ACHN (cell line): ENCODE measurements around the gene RARRES1.

Experiments
- DNase-seq: peaks from one replicate; pipeline ENCODE4 v3.0.0-alpha.2; 2015
- in situ Hi-C: cut with HindIII; loops from 2 replicates; pipeline ENCODE4 v1.10.0; 2017; ENCODE audit warnings: low sequenced_read_pairs, low pct_ligation_motif_present, low pct_unique_long_range_greater_than_20kb

The RARRES1 gene, protein sequence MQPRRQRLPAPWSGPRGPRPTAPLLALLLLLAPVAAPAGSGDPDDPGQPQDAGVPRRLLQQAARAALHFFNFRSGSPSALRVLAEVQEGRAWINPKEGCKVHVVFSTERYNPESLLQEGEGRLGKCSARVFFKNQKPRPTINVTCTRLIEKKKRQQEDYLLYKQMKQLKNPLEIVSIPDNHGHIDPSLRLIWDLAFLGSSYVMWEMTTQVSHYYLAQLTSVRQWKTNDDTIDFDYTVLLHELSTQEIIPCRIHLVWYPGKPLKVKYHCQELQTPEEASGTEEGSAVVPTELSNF

DNA sequence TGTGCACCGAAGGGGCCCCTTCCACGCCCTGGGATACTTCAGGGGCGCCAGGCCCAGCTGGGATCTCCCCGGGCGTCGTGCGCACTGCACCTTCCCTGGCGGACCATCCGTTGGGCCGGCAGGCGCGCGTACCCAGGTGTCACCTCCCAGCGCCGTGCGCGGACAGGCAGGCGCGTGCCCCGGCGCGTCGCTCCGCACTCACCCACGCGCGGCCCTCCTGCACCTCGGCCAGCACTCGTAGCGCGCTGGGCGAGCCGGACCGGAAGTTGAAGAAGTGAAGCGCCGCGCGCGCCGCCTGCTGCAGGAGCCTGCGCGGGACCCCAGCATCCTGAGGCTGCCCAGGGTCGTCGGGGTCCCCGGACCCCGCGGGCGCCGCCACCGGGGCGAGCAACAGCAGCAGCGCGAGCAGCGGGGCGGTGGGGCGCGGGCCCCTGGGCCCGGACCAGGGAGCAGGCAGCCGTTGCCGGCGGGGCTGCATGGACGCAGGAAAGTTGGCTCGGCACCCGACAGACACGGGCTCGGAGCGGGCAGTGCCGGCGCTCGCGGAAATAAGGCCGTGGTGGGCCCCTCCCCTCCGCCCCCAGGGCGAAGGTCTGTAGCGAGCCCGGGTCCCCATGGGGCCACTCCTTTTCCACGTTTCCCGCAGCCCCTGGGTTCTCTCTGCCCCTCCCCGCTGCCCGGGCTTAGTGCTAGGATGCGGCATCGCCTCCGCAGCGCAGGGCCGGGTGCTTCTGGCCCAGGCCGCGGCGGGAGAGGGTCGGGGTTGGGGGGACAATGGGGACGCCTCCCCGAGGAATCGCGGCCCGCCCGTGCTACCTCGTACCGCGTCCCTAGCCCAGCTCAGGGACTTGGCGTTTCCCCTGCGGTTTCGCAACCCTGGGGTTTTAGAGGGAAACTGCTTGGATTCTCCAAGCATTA lies at the start of gene RARRES1:
Gene RARRES1 (minus strand): TSS at position 520 of the 918 bp plus-strand sequence. CDS start 42 bp downstream, at position 478.
- in situ Hi-C loops, result no loop called here
- peak; percentile 32 for DNase-seq

GRCh38 chr3:158781849-158782248 lies 49.6 kb upstream of the RARRES1 start:
- DNase-seq, result no peak
- in situ Hi-C loops, result loop anchor here (25.0 kb wide), 1 partner anchor 120 kb away; the partner anchor contains the start of gene LXN

- in situ Hi-C loops, result loop anchor here (25.0 kb wide), 1 partner anchor 119 kb away; the partner anchor contains the start of gene LXN
- no peak for DNase-seq
These were observed 48.9 kb upstream of the RARRES1 start for GRCh38 chr3:158781191-158781590.

DNA sequence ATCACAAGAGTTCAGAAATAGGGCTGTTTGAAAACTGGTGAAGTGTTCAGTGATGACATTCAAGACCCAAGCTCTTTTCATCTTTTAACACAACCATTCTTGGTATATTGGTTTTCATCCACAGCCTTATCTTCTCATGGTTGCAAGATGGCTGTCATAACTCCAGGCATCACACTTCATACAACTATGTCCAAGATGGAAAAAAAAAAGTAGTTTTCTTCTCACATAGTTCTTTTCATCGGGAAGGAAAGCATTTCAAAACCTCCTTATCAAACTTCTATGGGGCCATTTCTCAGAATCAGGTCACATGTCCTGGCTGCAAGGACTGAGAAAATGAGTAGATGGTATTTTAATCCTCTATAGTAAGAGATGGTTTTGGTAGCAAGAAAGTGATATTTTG lies 48.5 kb upstream of the RARRES1 start:
- in situ Hi-C loops, result loop anchor here (25.0 kb wide), 1 partner anchor 118 kb away; the partner anchor contains the start of gene LXN
- no peak for DNase-seq

- DNase-seq, result no peak
- in situ Hi-C loops, result loop anchor here (25.0 kb wide), 1 partner anchor 115 kb away; the partner anchor contains the start of gene LXN
These were observed 45.1 kb upstream of the RARRES1 start for GRCh38 chr3:158777161-158777873.

DNA sequence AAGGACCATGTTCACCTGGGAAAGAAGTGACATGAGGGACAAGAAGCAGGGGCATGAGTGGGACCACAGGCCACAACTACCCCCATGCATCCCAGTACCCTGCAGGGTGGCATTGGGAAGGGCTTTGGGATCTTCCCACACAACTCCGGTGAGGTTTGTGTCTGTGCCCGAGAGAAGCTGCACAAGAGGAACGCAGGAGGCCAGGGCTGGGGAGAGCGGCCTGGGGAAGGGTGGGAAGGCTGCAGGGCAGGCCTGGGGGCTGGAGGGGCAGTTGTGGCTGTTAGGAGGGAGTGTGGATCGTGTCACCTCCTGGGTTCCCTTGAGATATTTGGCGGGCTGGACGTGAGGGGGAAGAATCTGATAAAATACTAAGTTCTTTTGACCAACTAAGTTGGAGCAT lies 44.3 kb upstream of the RARRES1 start:
- in situ Hi-C loops, result loop anchor here (25.0 kb wide), 1 partner anchor 114 kb away; the partner anchor contains the start of gene LXN
- no peak for DNase-seq

DNA sequence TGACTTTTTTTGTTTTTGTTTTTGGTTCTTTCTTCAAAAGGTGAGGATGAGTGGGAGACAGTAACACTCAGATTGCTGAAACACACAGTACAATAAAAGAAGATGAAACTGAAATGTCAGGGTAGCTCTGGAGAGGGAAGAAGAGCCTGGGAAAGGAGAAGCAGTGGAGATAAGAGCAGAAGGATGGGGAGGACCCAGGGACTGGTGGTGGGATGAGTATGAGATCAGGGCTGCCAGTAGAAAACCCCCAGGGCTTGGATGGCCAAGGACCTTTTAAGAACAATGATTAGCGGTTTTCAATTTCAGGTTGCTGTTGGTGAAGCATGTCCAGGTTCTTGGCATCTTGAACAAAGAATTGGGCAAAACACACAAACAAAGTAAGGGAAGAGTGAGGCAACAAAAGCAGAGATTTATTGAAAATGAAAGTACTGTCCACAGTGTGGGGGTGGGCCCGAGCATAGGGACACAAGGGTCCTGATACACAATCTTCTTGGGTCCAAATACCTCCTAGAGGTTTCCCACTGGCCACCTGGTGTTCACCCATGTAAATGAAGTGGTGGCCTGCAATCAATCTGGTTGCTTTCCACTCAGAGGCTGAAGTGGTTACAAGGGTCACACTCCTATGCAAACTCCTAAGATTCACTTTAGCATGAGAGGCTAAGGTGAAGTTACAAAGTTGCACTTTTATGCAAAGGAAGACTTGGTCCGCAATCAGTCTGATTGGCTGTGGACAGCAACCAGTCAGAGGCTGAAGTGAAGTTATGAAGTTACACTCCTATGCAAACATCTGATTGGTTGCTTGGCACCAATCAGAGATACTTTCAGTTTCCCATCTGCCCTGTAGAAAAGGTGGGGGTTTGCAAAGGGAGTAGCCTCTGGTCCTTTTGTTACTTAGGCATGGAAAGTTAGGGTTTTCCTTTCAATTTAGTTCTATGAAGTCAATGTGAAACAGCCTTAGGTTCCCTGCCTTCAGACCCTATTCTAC lies 43.5 kb upstream of the RARRES1 start:
- in situ Hi-C loops, result loop anchor here (25.0 kb wide), 1 partner anchor 113 kb away; the partner anchor contains the start of gene LXN

DNA sequence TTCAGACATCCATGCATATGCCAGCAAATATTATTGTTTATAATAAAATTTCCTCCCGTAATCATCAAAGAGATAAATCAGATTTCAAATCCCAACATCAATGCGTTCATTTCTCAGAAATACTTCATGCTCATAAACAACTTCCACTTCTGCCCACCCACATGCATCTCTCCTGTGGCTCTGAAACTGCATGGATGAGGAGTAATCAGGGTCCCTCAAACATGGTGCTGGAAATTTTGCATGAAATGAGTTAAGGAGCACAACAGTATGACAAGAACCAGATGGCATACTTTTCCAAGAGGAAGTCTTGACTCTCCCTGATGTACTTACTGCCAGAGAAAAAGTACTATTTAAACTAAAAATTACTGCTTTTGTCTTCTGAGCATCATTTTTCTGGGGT lies 42.7 kb upstream of the RARRES1 start:
- DNase-seq, result no peak
- in situ Hi-C loops, result loop anchor here (25.0 kb wide), 1 partner anchor 113 kb away; the partner anchor contains the start of gene LXN

More for the DNA sequence above, 43.5 kb upstream of the RARRES1 start:
- DNase-seq, result no peak

- DNase-seq, result no peak
- in situ Hi-C loops, result no loop called here
These were observed 41.9 kb upstream of the RARRES1 start for GRCh38 chr3:158773845-158774830.

GRCh38 chr3:158773166-158773565 lies 40.9 kb upstream of the RARRES1 start:
- in situ Hi-C loops, result no loop called here
- DNase-seq, result no peak

DNA sequence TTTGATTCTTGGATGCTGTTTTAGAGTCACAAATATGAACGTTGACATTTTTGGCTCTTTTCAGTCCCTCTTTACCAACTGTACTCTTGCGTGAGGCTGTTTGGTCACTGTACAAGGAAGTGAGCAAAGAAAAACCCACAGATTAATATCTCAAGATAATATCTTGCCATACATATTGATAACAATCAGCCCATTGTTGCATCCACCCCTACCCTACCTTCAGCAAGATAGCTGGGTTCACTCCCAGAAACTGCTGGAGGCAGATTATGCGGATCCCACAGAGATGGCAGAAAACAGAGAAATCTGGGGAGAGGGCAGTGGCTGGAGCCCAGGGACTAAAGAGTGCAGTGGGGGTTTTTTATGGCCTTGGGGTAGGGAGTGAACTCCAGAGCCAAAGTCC lies 39.7 kb upstream of the RARRES1 start:
- in situ Hi-C loops, result no loop called here
- DNase-seq, result no peak

DNA sequence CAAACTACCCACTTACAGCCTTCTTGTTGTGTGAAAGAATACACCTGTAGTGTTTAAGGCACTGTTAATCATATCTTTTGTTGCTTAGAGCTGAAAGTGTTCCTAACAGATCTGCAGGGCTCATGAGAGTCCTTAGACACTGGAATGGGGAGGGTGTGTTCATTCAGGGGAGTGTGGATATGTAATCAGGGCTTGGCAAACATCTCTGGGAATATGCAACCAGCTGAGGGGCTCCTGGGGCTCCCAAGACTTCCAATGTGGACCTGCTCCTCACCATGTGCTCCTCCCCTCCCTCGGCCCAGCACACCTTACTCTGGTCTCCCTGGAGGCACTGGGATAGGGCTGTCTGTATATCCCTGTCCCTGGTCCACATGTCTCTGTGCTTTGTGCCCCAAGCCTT lies 39.3 kb upstream of the RARRES1 start:
- in situ Hi-C loops, result no loop called here
- DNase-seq, result no peak

DNA sequence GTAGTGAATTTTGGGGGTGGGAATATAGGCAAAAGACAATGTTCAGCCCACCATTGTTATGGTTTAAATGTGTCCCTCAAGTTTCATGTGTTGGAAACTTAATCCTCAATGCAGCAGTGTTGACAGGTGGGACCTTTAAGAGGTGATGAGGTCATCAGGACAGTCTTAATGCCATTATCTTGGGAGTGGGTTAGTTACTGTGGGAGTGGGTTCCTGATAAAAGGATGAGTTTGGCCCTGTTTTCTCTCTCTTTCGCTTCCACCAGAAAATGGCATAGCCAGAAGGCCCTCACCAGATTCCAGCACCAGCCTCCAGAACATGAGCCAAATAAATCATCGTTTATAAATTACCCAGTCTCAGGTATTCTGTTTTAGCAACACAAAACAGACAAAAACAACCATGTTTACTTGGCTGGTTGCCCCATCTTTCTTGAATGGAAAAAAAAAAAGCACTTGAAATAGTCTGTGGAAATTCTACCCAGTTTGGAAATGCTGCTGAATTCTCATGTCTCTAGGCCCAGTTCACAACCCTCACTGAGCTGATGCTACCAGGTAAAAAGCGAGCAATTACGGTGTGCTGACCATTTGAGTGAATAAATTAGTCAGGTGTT lies 38.6 kb upstream of the RARRES1 start:
- in situ Hi-C loops, result no loop called here
- no peak for DNase-seq

- no peak for DNase-seq
- in situ Hi-C loops, result no loop called here
These were observed 37.9 kb upstream of the RARRES1 start for GRCh38 chr3:158769952-158770740.

GRCh38 chr3:158769549-158769948 lies 37.3 kb upstream of the RARRES1 start:
- in situ Hi-C loops, result no loop called here
- DNase-seq, result no peak
